Suprapubic skin (tissue), 4 donors: ENCODE measurements around the gene DDRGK1. TPM values are rescaled to one million over a fixed set of nuclear protein-coding genes. Genes with fewer than 3 reads are reported as not detected.

Experiments
- DNase-seq, 2 donors: peaks; one replicate each; pipeline ENCODE4 v3.0.0-alpha.2; 2019; ENCODE audit warnings: low spot score in 2 of 2
- H3K27ac ChIP-seq: fragments of 200-600 bp; sonication (generic); one replicate; pipeline ENCODE4 v1.5.1; 2019
- H3K27me3 ChIP-seq: fragments of 200-600 bp; sonication (generic); one replicate; pipeline ENCODE4 v1.5.1; 2019
- H3K36me3 ChIP-seq: fragments of 200-600 bp; sonication (generic); one replicate; pipeline ENCODE4 v1.5.1; 2019
- H3K4me1 ChIP-seq: fragments of 200-600 bp; sonication (generic); one replicate; pipeline ENCODE4 v1.5.1; 2019
- H3K4me3 ChIP-seq: fragments of 200-600 bp; sonication (generic); one replicate; pipeline ENCODE4 v1.5.1; 2019; ENCODE audit warnings: mild to moderate bottlenecking
- H3K9me3 ChIP-seq: fragments of 200-600 bp; sonication (generic); one replicate; pipeline ENCODE4 v1.5.1; 2019
- EP300 ChIP-seq: sonication (generic); formaldehyde crosslinking; IDR thresholded peaks from one replicate; pipeline ENCODE4 v1.6.1; 2017; ENCODE audit warnings: antibody characterized with exemption
- POLR2A ChIP-seq, 2 donors: fragments of 450-650 bp; IDR thresholded peaks; one replicate each; pipeline ENCODE4 v1.6.1; 2017; ENCODE audit warnings: antibody characterized with exemption in 2 of 2, mild to moderate bottlenecking in 2 of 2, moderate library complexity in 2 of 2
- POLR2AphosphoS5 ChIP-seq, 3 donors: sonication (generic); formaldehyde crosslinking; IDR thresholded peaks; one replicate each; pipeline ENCODE4 v1.6.1; 2017; ENCODE audit warnings: antibody characterized with exemption in 3 of 3
- WGBS: methylation state at CpG from one replicate; pipeline ENCODE4 v1.1.5; 2018; 5-methylcytosine and 5-hydroxymethylcytosine counted together
- total RNA-seq, 4 donors: library from RNA; depleted of rRNA; stranded (reverse); fragments of >200 nt; gene quantifications; one replicate each; pipeline ENCODE4 v1.1.0, GENCODE V29; 2016
- TF ChIP-seq, protein P1 (sequence below), 2 donors: fragments of 200-600 bp in 1 of 2; fragments of 450-650 bp in 1 of 2; sonication (generic) in 1 of 2; IDR thresholded peaks; one replicate each; pipeline ENCODE4 v1.5.1; 2016 to 2019; ENCODE audit warnings: antibody characterized with exemption in 2 of 2, mild to moderate bottlenecking in 1 of 2, moderate library complexity in 1 of 2

Gene DDRGK1
- total RNA-seq, 4 donors from 2014 or later = 50.0 to 169 (median 55.6) TPM

- H3K9me3 ChIP-seq = no peaks in the 10 kb centered on the region
- no peak for DNase-seq
- no peaks in the 10 kb centered on the region for H3K36me3 ChIP-seq
- 83% methylated on average over 15 of the region's 45 CpGs for WGBS
- TF ChIP-seq POLR2A (IDR thresholded peaks at IDR 0.05) (no peak), POLR2AphosphoS5 (IDR thresholded peaks at IDR 0.05) (no peak), EP300 (no peak)
- TF ChIP-seq, protein P1, sequence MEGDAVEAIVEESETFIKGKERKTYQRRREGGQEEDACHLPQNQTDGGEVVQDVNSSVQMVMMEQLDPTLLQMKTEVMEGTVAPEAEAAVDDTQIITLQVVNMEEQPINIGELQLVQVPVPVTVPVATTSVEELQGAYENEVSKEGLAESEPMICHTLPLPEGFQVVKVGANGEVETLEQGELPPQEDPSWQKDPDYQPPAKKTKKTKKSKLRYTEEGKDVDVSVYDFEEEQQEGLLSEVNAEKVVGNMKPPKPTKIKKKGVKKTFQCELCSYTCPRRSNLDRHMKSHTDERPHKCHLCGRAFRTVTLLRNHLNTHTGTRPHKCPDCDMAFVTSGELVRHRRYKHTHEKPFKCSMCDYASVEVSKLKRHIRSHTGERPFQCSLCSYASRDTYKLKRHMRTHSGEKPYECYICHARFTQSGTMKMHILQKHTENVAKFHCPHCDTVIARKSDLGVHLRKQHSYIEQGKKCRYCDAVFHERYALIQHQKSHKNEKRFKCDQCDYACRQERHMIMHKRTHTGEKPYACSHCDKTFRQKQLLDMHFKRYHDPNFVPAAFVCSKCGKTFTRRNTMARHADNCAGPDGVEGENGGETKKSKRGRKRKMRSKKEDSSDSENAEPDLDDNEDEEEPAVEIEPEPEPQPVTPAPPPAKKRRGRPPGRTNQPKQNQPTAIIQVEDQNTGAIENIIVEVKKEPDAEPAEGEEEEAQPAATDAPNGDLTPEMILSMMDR (IDR thresholded peaks at IDR 0.05) = no peak
- peaks cover 17% of the 10 kb centered on the region for H3K4me1 ChIP-seq
- peak overlapping the region; percentile 27 for H3K4me3 ChIP-seq
- no peak overlapping the region for H3K27ac ChIP-seq
- H3K27me3 ChIP-seq = peaks cover 15% of the 10 kb centered on the region
These were observed 38.8 kb downstream of the DDRGK1 start for GRCh38 chr20:3165473-3166337.

- TF ChIP-seq POLR2AphosphoS5 (IDR thresholded peaks at IDR 0.05) (no peak), POLR2A (IDR thresholded peaks at IDR 0.05) (no peak), EP300 (no peak)
- TF ChIP-seq, protein P1 (IDR thresholded peaks at IDR 0.05) = no peak
These were observed 39.6 kb downstream of the DDRGK1 start for GRCh38 chr20:3164763-3165410.

GRCh38 chr20:3164043-3164762 is 40.3 kb downstream of the DDRGK1 start:
- TF ChIP-seq POLR2A (IDR thresholded peaks at IDR 0.05) (no peak), POLR2AphosphoS5 (IDR thresholded peaks at IDR 0.05) (no peak), EP300 (no peak)
- TF ChIP-seq, protein P1 (IDR thresholded peaks at IDR 0.05) = no peak
- Histone ChIP-seq H3K27ac (no peak overlapping the region), H3K27me3 (peaks cover 15% of the 10 kb centered on the region), H3K36me3 (no peaks in the 10 kb centered on the region), H3K9me3 (no peaks in the 10 kb centered on the region), H3K4me3 (peak overlapping the region; percentile 27), H3K4me1 (peaks cover 20% of the 10 kb centered on the region)
- 90% methylated on average over 30 of the region's 32 CpGs for WGBS
- DNase-seq = no peak

More at GRCh38 chr20:3164763-3165410, 39.6 kb downstream of the DDRGK1 start:
- peaks cover 20% of the 10 kb centered on the region for H3K4me1 ChIP-seq
- 92% methylated on average over 37 of the region's 41 CpGs for WGBS
- no peak for DNase-seq
- no peak overlapping the region for H3K27ac ChIP-seq
- H3K36me3 ChIP-seq = no peaks in the 10 kb centered on the region
- no peaks in the 10 kb centered on the region for H3K9me3 ChIP-seq
- H3K27me3 ChIP-seq = peaks cover 15% of the 10 kb centered on the region
- H3K4me3 ChIP-seq = peak overlapping the region; percentile 27

GRCh38 chr20:3163099-3164042 is 41.1 kb downstream of the DDRGK1 start:
- H3K27ac ChIP-seq = no peak overlapping the region
- no peaks in the 10 kb centered on the region for H3K36me3 ChIP-seq
- H3K27me3 ChIP-seq = peaks cover 12% of the 10 kb centered on the region
- TF ChIP-seq POLR2AphosphoS5 (IDR thresholded peaks at IDR 0.05) (no peak), POLR2A (IDR thresholded peaks at IDR 0.05) (no peak), EP300 (no peak)
- TF ChIP-seq, protein P1 (IDR thresholded peaks at IDR 0.05) = no peak
- no peak overlapping the region for H3K4me3 ChIP-seq
- peaks cover 23% of the 10 kb centered on the region for H3K4me1 ChIP-seq
- WGBS = 93% methylated on average over 13 of the region's 14 CpGs
- no peaks in the 10 kb centered on the region for H3K9me3 ChIP-seq
- DNase-seq = no peak
